ENCODE data around the gene NCKAP1. TPM values are rescaled to one million over a fixed set of nuclear protein-coding genes. Genes with fewer than 3 reads are reported as not detected.

Gene NCKAP1
- total and polyA plus RNA-seq, 2 of the 4 experiments (the other 2 are of a cell fraction) = 91.1 to 160 TPM

DNA sequence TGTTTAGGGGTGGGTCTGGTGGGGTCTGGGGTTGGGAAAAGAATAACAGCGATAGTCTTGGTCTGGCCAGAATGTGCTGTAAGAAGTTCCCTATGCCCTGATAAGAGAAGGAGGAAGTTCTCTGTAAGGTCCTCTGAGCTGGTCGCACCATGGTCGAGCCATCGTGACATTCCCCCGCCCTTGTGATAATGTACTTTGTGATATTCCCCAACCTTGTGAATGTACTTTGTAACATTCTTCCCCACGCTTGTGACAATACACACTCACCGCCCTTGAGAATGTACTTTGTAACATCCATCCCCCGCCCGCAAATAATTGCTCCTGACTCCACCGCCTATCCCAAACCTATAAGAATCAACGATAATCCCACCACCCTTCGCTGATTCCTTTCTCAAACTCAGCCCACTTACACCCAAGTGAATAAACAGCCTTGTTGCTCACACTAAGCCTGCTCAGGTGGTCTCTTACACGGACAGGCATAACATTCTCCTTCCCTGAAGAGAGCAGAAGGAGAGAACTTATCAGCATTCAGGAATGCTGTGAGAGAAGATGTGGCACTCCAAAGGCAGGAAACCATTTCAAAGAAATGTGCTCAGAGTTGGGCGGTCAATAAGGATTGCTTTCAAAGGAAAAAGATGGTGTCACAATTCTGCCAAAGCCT, 22.4 kb upstream of the NCKAP1 start:
- BruUV-seq (replicated peaks) = no TSS peak
- Histone ChIP-seq H3K4ac (ENCODE audit: low read depth, low read length) (no peak overlapping the region), H4K8ac (ENCODE audit: low read depth in 2 of 2, low read length in 2 of 2) (no peak overlapping the region), H3K36me3 (ENCODE audit: control insufficient read depth, insufficient read depth, low read length) (no peaks in the 10 kb centered on the region), H3K4me2 (ENCODE audit: low read depth, low read length) (no peak overlapping the region), H2AK5ac (ENCODE audit: low read depth, low read length) (no peak overlapping the region), H4K5ac (ENCODE audit: low read depth, low read length) (no peak overlapping the region), H3K27ac (ENCODE audit: insufficient read depth, low read length) (no peak overlapping the region), H3K9me1 (ENCODE audit: insufficient read depth, low read length) (no peaks in the 10 kb centered on the region), H2BK15ac (ENCODE audit: low read depth, low read length) (no peak overlapping the region; the same call in 2 of the 3 replicates), H2AK9ac (replicated peaks; ENCODE audit: low read depth, low read length, poor library complexity) (no peak overlapping the region), H3K56ac (ENCODE audit: extremely low read depth, insufficient read depth, low read length) (no peak overlapping the region), H3K9ac (ENCODE audit: low read depth, low read length) (no peak overlapping the region), H2BK120ac (ENCODE audit: low read depth, low read length) (peak overlapping the region; percentile 18; the same call in 1 of the 2 replicates), H2BK5ac (ENCODE audit: low read depth, low read length, poor library complexity, severe bottlenecking) (no peak overlapping the region), H3K4me1 (ENCODE audit: control insufficient read depth, insufficient read depth, low read length) (no peaks in the 10 kb centered on the region), H3K79me1 (ENCODE audit: low read depth in 1 of 2, low read length in 2 of 2) (no peaks in the 10 kb centered on the region), H4K91ac (ENCODE audit: insufficient read depth, low read depth, low read length) (no peak overlapping the region), H3K18ac (ENCODE audit: low read depth, low read length) (no peak overlapping the region), H4K20me1 (ENCODE audit: insufficient read depth, low read length) (no peaks in the 10 kb centered on the region), H3K4me3 (ENCODE audit: insufficient read depth, low read depth, low read length) (no peak overlapping the region), H3K23ac (ENCODE audit: low read depth, low read length) (no peak overlapping the region), H2BK20ac (ENCODE audit: low read depth, low read length) (peak overlapping the region; percentile 14; the same call in 1 of the 2 replicates), H3K27me3 (ENCODE audit: control insufficient read depth, insufficient read depth, low read length) (no peaks in the 10 kb centered on the region), H3K9me3 (ENCODE audit: control insufficient read depth, insufficient read depth, low read length) (no peaks in the 10 kb centered on the region), H3K14ac (replicated peaks; ENCODE audit: low read depth, low read length) (no peak overlapping the region), H2AFZ (replicated peaks; ENCODE audit: low read length, poor library complexity) (no peak overlapping the region)
- in situ Hi-C loops (cut with MboI; ENCODE audit: low sequenced_read_pairs) = no loop called here
- ChIA-PET POLR2A (ENCODE audit: unreplicated experiment) (no interaction called here), CTCF (no interaction called here)
- intact Hi-C loops (cut with micrococcal nuclease) = no loop called here
- no peak for ATAC-seq (ENCODE audit: low read depth)
- DNase-seq = no peak
- no peak for TF ChIP-seq SMC3 (IDR thresholded peaks at IDR 0.05; ENCODE audit: low read depth, low read length)
- no peak for TF ChIP-seq RFX5 (IDR thresholded peaks at IDR 0.05; ENCODE audit: low read depth, low read length)
- no peak for TF ChIP-seq CEBPB (IDR thresholded peaks at IDR 0.05; ENCODE audit: low read depth, low read length)
- no peak for TF ChIP-seq RCOR1 (IDR thresholded peaks at IDR 0.05; ENCODE audit: insufficient replicate concordance, low read length)
- no peak for TF ChIP-seq NFE2L2 (IDR thresholded peaks at IDR 0.05; ENCODE audit: low read depth, low read length)
- no peak for TF ChIP-seq FOS (IDR thresholded peaks at IDR 0.05; ENCODE audit: low read depth, low read length)
- TF ChIP-seq RAD21 (IDR thresholded peaks at IDR 0.05; ENCODE audit: low read length) = no peak
- TF ChIP-seq BHLHE40 (IDR thresholded peaks at IDR 0.05; ENCODE audit: low read depth, low read length) = no peak
- TF ChIP-seq MAZ (IDR thresholded peaks at IDR 0.05; ENCODE audit: borderline replicate concordance, low read depth, low read length) = no peak
- WGBS, 2 experiments (ENCODE audit: extremely low coverage in 2 of 2, insufficient read length in 1 of 2) = no CpG with 5 or more reads among the region's 14 CpGs
- dilution Hi-C loops (cut with HindIII; ENCODE audit: low sequenced_read_pairs, unreplicated experiment) = no loop called here
